ENCODE data around the gene PSMC4.

DNA sequence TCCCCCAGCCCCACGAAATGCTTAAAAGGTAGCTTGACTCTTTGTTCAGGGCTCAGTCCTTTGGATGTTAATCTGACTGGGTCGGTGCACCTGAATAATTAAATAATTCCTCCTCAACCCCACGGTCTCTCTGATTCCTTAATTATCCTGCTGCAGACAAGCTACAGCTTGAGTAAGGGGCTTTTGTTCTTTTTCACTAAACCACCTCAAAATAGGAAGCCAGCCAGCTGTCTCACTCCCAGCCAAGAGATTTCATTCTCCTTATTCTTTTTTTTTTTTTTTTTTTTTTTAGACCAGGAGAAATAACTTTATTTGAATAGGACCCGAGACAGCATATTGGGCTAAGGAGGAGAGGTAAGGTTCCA lies 28.6 kb upstream of the PSMC4 start:
- no peak for TF ChIP-seq POLR2A (IDR thresholded peaks at IDR 0.05)
- TF ChIP-seq, protein P1, sequence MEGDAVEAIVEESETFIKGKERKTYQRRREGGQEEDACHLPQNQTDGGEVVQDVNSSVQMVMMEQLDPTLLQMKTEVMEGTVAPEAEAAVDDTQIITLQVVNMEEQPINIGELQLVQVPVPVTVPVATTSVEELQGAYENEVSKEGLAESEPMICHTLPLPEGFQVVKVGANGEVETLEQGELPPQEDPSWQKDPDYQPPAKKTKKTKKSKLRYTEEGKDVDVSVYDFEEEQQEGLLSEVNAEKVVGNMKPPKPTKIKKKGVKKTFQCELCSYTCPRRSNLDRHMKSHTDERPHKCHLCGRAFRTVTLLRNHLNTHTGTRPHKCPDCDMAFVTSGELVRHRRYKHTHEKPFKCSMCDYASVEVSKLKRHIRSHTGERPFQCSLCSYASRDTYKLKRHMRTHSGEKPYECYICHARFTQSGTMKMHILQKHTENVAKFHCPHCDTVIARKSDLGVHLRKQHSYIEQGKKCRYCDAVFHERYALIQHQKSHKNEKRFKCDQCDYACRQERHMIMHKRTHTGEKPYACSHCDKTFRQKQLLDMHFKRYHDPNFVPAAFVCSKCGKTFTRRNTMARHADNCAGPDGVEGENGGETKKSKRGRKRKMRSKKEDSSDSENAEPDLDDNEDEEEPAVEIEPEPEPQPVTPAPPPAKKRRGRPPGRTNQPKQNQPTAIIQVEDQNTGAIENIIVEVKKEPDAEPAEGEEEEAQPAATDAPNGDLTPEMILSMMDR (IDR thresholded peaks at IDR 0.05) = no peak
